Activated CD8-positive, alpha-beta memory T cell treated with anti-CD3 and anti-CD28 coated beads for 48 hours (primary cell): Measurements from ENCODE around the gene ZNF562.
A peak's percentile ranks its signal among the peaks of the same experiment; 100 is the strongest.
"Not testable (repeated sequence)": the region's sequence is repeated elsewhere in the genome, so short reads cannot be mapped to it uniquely, and the experiment has no call there.

Source experiments
- DNase-seq, 3 experiments: peaks; one replicate each; pipeline ENCODE4 v3.0.0-alpha.2; 2020; ENCODE audit warnings: low read depth in 2 of 3, low spot score in 2 of 3

The ZNF562 gene

GRCh38 chr19:9674663-9675357, at the start of gene ZNF562:
Gene ZNF562, minus strand, starts transcription at chr19:9675100. Its CDS starts 14,356 bp downstream, at chr19:9660744.
- DNase-seq, result peak; percentile 68 to 81 (median 75)

- no peak for DNase-seq
Observed at GRCh38 chr19:9724157-9724556, 49.3 kb upstream of the ZNF562 start.

GRCh38 chr19:9721861-9722260, 47.0 kb upstream of the ZNF562 start:
- DNase-seq, result no peak

- no peak for DNase-seq
Observed at GRCh38 chr19:9720541-9720940, 45.6 kb upstream of the ZNF562 start.

- no peak for DNase-seq
Observed at GRCh38 chr19:9711815-9712214, 36.9 kb upstream of the ZNF562 start.

- no peak for DNase-seq
Observed at GRCh38 chr19:9709305-9709704, 34.4 kb upstream of the ZNF562 start.

GRCh38 chr19:9705836-9706235, 30.9 kb upstream of the ZNF562 start:
- DNase-seq, result no peak

- DNase-seq, result no peak
Observed at GRCh38 chr19:9702186-9702585, 27.3 kb upstream of the ZNF562 start.

- DNase-seq, result no peak
Observed at GRCh38 chr19:9700229-9700981, 25.5 kb upstream of the ZNF562 start.

- not testable (repeated sequence) for DNase-seq
Observed at GRCh38 chr19:9690301-9690700, 15.4 kb upstream of the ZNF562 start.

GRCh38 chr19:9679996-9680395, 5.1 kb upstream of the ZNF562 start:
- DNase-seq, result not testable (repeated sequence)

GRCh38 chr19:9675358-9675901, 530 bp upstream of the ZNF562 start:
- DNase-seq, result not testable (repeated sequence)

- DNase-seq, result peak; percentile 1 to 10 (median 8)
Observed at GRCh38 chr19:9673912-9674662, 813 bp downstream of the ZNF562 start.

- no peak for DNase-seq
Observed at GRCh38 chr19:9672893-9673292, 2.0 kb downstream of the ZNF562 start.

GRCh38 chr19:9671655-9672054, 3.2 kb downstream of the ZNF562 start:
- DNase-seq, result no peak

- no peak for DNase-seq
Observed at GRCh38 chr19:9668544-9668943, 6.4 kb downstream of the ZNF562 start.

GRCh38 chr19:9667898-9668297, 7.0 kb downstream of the ZNF562 start:
- DNase-seq, result no peak

- no peak for DNase-seq
Observed at GRCh38 chr19:9658769-9659168, 16.1 kb downstream of the ZNF562 start.

GRCh38 chr19:9653066-9653555, 21.8 kb downstream of the ZNF562 start:
- DNase-seq, result not testable (repeated sequence)

- DNase-seq, result not testable (repeated sequence)
Observed at GRCh38 chr19:9651464-9651863, 23.4 kb downstream of the ZNF562 start.

GRCh38 chr19:9650345-9650744, 24.6 kb downstream of the ZNF562 start:
- DNase-seq, result no peak
